DMS53 treated with DMSO at 0.1 percent for 48 hours (cell line): Measurements from ENCODE around the gene SWSAP1.
A peak's percentile ranks its signal among the peaks of the same experiment; 100 is the strongest.
"Not testable (repeated sequence)": the region's sequence is repeated elsewhere in the genome, so short reads cannot be mapped to it uniquely, and the experiment has no call there.

ENCODE experiments used
- DNase-seq: peaks from one replicate; lab custom pipeline; 2025; ENCODE audit not compliant: unreplicated experiment; lab: John Stamatoyannopoulos, UW

The SWSAP1 gene

DNA sequence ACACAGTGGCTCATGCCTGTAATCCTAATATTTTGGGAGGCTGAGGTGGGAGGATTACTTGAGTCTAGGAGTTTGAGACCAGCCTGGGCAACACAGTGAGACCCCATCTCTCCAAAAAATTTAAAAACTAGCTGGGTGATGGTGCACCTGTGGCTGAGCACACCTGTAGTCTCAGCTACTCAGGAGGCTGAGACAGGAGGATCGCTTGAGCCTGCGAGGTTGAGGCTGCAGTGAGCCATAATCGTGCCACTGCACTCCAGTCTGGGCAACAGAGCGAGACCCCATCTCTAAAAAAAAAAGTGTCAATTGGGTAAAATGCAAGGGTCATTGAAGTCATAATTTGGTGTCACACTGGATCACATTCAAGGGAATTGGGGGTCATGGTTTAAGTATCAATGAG lies 20.4 kb upstream of the SWSAP1 start:
- not testable (repeated sequence) for DNase-seq

DNA sequence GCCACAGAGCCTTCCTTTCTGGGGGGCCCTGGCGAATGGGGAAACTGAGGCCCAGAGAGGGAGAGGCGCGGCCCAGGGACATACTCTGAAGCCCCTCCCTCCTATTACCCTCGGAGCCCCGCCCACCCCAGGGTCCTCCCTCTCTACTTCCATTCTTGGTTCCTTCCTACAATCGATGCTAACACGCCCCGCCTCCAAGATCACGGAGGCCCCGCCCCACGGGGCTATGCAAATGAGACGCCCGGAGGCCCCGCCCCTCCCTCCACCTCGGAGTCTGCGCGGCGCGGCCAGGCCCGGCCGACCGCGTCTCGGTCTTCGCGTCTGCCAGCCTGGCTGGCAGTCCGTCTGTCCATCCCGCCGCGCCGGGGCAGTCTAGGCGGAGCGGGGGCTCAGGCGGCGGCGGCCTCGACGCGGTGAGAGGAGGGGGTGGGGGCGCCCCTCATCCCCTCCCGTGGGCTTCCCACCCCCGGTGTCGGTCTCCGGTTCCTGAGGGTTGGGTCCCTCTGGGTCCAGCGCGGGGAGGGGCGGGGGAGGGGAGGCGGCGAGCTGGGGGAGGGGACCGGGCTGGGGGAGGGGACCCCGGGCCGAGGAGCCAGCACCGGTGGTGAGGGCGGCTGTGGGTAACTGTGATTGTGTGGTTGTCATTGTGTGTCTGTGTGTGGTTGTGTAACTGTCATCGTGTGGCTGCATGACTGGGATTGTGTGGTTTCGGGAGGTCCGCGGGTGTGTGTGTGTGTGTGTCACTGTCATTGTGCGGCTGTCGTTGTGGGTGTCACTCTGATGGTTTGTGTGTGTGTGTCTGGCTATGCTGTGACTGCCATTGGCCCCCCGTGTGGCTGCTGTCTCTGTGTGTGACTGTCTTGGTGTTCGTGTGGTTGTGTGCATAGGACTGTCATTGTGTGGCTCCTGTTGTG lies 19.0 kb upstream of the SWSAP1 start, which contains the start of gene PLPPR2:
TSS of gene PLPPR2 (plus strand) at position 273 of the 914 bp plus-strand sequence. CDS start 2,242 bp downstream, outside the sequence.
- DNase-seq, result peak; percentile 54

DNA sequence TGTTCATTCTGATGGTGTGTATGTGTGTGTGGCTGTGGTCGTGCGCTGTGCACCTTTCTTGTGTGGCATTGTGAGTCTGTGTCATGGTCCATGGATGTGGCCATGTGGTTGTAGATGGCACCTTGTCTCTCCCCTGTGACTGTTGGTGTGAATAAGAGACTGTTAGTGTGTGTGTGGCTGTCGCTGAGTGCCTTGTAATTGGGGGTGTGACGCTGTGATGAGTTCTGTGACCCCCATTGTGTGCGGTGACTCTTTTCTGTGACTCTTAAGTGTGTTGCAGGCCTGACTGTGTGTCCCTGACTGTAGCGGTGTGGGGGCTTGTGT lies 18.4 kb upstream of the SWSAP1 start:
- no peak for DNase-seq

GRCh38 chr19:11356676-11357550 lies 17.6 kb upstream of the SWSAP1 start:
- DNase-seq, result no peak

DNA sequence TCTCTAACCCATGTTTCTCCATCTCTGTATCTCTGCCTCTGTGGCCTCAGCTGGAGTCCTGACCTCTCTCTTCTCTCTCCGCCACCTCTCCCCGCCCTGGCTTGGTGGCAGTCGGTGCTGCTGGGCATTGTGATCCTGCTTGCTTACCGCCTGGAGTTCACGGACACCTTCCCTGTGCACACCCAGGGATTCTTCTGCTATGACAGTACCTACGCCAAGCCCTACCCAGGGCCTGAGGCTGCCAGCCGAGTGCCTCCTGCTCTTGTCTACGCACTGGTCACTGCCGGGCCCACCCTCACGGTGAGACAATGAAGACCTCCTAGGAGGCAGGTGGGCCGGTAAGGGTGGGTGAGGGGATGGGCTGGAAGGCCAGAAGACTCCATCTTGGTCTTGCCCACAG lies 15.0 kb upstream of the SWSAP1 start:
- no peak for DNase-seq

DNA sequence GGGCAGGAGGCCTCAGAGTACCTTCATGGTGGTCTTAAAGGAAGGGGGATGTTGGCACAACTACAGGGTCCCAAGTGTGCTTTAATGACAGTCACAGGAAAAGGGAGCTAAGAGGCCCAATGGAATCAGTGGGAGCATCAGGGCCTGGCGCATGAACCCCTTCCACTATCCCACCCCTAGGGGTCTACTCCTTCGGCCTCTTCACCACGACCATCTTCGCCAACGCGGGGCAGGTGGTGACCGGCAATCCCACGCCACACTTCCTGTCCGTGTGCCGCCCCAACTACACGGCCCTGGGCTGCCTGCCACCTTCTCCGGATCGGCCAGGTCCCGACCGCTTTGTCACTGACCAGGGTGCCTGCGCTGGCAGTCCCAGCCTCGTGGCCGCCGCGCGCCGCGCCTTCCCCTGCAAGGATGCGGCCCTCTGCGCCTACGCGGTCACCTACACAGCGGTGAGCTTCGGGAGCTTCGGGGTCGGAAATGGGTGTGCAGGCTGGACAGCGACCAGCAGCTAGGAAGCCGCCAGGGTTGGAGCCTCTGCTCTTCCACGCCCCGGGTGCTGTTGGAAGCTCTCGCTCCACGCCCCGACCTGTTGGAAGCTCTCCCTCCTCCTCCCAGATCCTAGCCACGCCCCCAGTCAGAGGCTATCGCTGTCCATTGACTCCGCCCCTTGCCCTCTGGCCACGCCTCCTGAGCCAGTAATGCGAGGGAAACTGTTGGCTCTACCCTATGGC lies 13.3 kb upstream of the SWSAP1 start:
- no peak for DNase-seq

GRCh38 chr19:11361771-11362731 lies 12.4 kb upstream of the SWSAP1 start:
- no peak for DNase-seq

- DNase-seq, result no peak
These were observed 10.6 kb upstream of the SWSAP1 start for GRCh38 chr19:11363881-11364280.

GRCh38 chr19:11364296-11364904 lies 10.1 kb upstream of the SWSAP1 start:
- no peak for DNase-seq

GRCh38 chr19:11364935-11365334 lies 9.5 kb upstream of the SWSAP1 start:
- no peak for DNase-seq

DNA sequence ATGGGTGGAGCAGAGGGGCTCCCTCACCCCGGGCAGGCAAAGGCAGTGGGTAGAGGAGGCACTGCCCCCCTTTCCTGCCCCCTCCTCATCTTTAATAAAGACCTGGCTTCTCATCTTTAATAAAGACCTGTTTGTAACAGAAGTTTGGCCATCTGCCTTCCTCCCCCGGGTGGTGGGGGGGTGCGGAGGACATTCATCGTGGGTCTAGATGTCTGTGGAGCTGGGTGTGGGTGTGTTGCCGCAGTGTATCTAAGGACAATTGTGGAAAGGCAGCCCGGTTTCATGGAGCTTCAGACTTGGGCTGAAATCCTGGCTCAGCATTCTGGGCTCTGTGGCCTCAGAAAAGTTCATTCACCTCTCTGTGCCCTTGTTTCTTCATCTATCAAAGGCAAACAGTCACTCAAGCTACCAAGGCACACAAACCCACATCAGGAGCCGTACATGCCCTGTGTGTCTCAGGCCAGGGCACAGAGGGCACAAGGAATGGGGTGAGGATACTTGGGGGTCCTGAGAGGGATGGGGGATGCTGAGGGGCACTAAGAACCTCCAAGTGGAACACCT lies 8.8 kb upstream of the SWSAP1 start:
- DNase-seq, result no peak

GRCh38 chr19:11367528-11367927 lies 6.9 kb upstream of the SWSAP1 start:
- no peak for DNase-seq

DNA sequence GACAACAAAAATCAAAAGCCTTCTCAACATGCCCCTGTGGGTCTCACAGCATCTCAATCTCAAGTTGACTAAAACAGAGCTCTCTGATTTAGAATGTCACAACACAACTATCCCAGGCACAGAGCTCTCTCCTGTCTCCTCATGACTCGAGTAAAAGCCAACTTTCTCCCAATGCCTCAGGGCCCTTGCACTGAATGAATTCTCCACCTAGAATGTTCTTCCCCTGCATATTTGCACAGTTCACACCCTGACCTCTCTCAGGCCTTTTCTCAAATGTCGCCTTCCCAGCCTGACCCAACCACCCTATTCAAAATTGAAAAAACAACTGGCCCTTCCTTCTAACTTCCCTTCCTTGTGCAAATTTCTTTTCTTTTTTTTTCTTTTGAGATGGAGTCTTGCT lies 3.7 kb upstream of the SWSAP1 start:
- DNase-seq, result no peak

GRCh38 chr19:11373166-11373884 lies 1.1 kb upstream of the SWSAP1 start:
- peak; percentile 73 for DNase-seq

GRCh38 chr19:11373885-11374432 lies 507 bp upstream of the SWSAP1 start:
- peak; percentile 73 for DNase-seq

- DNase-seq, result no peak
These were observed 880 bp downstream of the SWSAP1 start for GRCh38 chr19:11375143-11375948.

- no peak for DNase-seq
These were observed 2.8 kb downstream of the SWSAP1 start for GRCh38 chr19:11377237-11377636.

- DNase-seq, result no peak
These were observed 3.3 kb downstream of the SWSAP1 start for GRCh38 chr19:11377756-11378155.
